H1 (cell line): ENCODE results near the gene LCN10. TPM values are rescaled to one million over a fixed set of nuclear protein-coding genes. Genes with fewer than 3 reads are reported as not detected.

ENCODE experiments used
- CTCF ChIA-PET: fragments of 300-600 bp; sonication (Branson Sonifier 250); formaldehyde crosslinking; loops from one replicate; lab custom pipeline; 2021; ENCODE audit not compliant: partially characterized antibody; lab: Charles Lee
- POLR2A ChIA-PET: fragments of 300-600 bp; sonication (Branson Sonifier 250); formaldehyde crosslinking; loops from one replicate; lab custom pipeline; 2021; ENCODE audit warnings: inconsistent platforms; ENCODE audit not compliant: partially characterized antibody; lab: Charles Lee
- DNase-seq, 2 experiments: peaks; one replicate each; pipeline versions ENCODE4 v3.0.0 to v3.0.0-alpha.2; 2010 to 2022; ENCODE audit warnings: low spot score in 2 of 2, low read depth in 1 of 2, mixed read lengths in 1 of 2
- FAIRE-seq: peaks from 2 replicates; lab custom pipeline; 2011; peaks lifted over from hg19 to GRCh38; lab: Jason Lieb, UNC
- H2AFZ ChIP-seq: 2 replicates; pipeline ENCODE4 v1.8.1; 2012; ENCODE audit warnings: low read length, inconsistent platforms
- H2AK5ac ChIP-seq: 2 replicates; pipeline ENCODE4 v1.6.1; 2013; ENCODE audit warnings: low read depth, low read length
- H2BK120ac ChIP-seq: replicated peaks from 2 replicates; pipeline ENCODE3; 2013; ENCODE audit warnings: low read depth, low read length, inconsistent platforms
- H2BK12ac ChIP-seq: 2 replicates; pipeline ENCODE4 v1.6.1; 2013; ENCODE audit warnings: low read depth, low read length
- H2BK15ac ChIP-seq: 2 replicates; pipeline ENCODE4 v1.6.1; 2013; ENCODE audit warnings: low read length
- H2BK20ac ChIP-seq: 2 replicates; pipeline ENCODE4 v1.6.1; 2013; ENCODE audit warnings: low read length
- H2BK5ac ChIP-seq: 2 replicates; pipeline ENCODE4 v1.6.1; 2013; ENCODE audit warnings: low read depth, low read length
- H3K14ac ChIP-seq: 2 replicates; pipeline ENCODE4 v1.6.1; 2013; ENCODE audit warnings: inconsistent platforms; ENCODE audit not compliant: insufficient read length
- H3K18ac ChIP-seq: 2 replicates; pipeline ENCODE4 v1.6.1; 2013; ENCODE audit warnings: low read length; ENCODE audit errors: extremely low read depth
- H3K23ac ChIP-seq: 2 replicates; pipeline ENCODE4 v1.6.1; 2013; ENCODE audit warnings: inconsistent platforms; ENCODE audit not compliant: insufficient read length
- H3K23me2 ChIP-seq: 2 replicates; pipeline ENCODE4 v1.6.1; 2013; ENCODE audit warnings: low read depth, low read length
- H3K27ac ChIP-seq: 2 replicates; pipeline ENCODE4 v1.6.1; 2011; ENCODE audit warnings: low read depth, low read length, inconsistent platforms
- H3K27me3 ChIP-seq, 4 experiments: replicated peaks in 1 of 4; 1 replicate in 1 of 4; 2 replicates in 3 of 4; pipeline versions ENCODE4 v1.6.1 to v1.8.1; 2011 to 2013; ENCODE audit warnings: low read length in 3 of 4, mild to moderate bottlenecking in 3 of 4, inconsistent platforms in 2 of 4, mixed read lengths in 2 of 4, moderate library complexity in 1 of 4; ENCODE audit not compliant: control insufficient read depth in 3 of 4, insufficient read depth in 3 of 4; ENCODE audit errors: extremely low read depth in 1 of 4
- H3K36me3 ChIP-seq, 4 experiments: 2 replicates each; pipeline versions ENCODE4 v1.6.1 to v1.8.1; 2011 to 2013; ENCODE audit warnings: mild to moderate bottlenecking in 4 of 4, low read length in 3 of 4, moderate library complexity in 2 of 4, control low read depth in 1 of 4, inconsistent platforms in 1 of 4; ENCODE audit not compliant: insufficient read depth in 4 of 4, control insufficient read depth in 2 of 4
- H3K4ac ChIP-seq: replicated peaks from 2 replicates; pipeline ENCODE3; 2013; ENCODE audit warnings: low read length, low read depth, mixed read lengths, inconsistent platforms; ENCODE audit not compliant: insufficient read length
- H3K4me1 ChIP-seq, 4 experiments: replicated peaks in 1 of 4; 1 replicate in 1 of 4; 2 replicates in 3 of 4; pipeline versions ENCODE4 v1.6.1 to v1.8.1; 2011 to 2013; ENCODE audit warnings: low read length in 3 of 4, inconsistent platforms in 2 of 4, mixed read lengths in 1 of 4; ENCODE audit not compliant: insufficient read depth in 4 of 4, control insufficient read depth in 3 of 4
- H3K4me2 ChIP-seq, 2 experiments: 2 replicates each; pipeline versions ENCODE4 v1.6.1 to v1.8.1; 2011 to 2013; ENCODE audit warnings: low read depth in 2 of 2, low read length in 2 of 2, control low read depth in 1 of 2, inconsistent platforms in 1 of 2, mild to moderate bottlenecking in 1 of 2; ENCODE audit not compliant: insufficient read depth in 1 of 2
- H3K4me3 ChIP-seq, 4 experiments: fragments of 200-600, 300-600 bp in 1 of 4; sonication (generic), shearing (Covaris generic), sonication (Bioruptor Twin) in 1 of 4; 2 replicates each; pipeline versions ENCODE4 v1.5.1 to v1.8.1; 2011 to 2016; ENCODE audit warnings: low read length in 4 of 4, low read depth in 3 of 4, control low read depth in 2 of 4, inconsistent platforms in 2 of 4, mild to moderate bottlenecking in 2 of 4, mixed read lengths in 1 of 4, moderate library complexity in 1 of 4; ENCODE audit not compliant: insufficient read depth in 2 of 4; ENCODE audit errors: extremely low read depth in 1 of 4
- H3K56ac ChIP-seq: replicated peaks from 2 replicates; pipeline ENCODE3; 2013; ENCODE audit warnings: low read depth, mild to moderate bottlenecking, mixed read lengths, low read length, inconsistent platforms; ENCODE audit not compliant: insufficient read length
- H3K79me1 ChIP-seq: 2 replicates; pipeline ENCODE4 v1.6.1; 2013; ENCODE audit warnings: low read depth, low read length, control low read depth
- H3K79me2 ChIP-seq, 2 experiments: 2 replicates each; pipeline versions ENCODE4 v1.6.1 to v1.8.1; 2012 to 2013; ENCODE audit warnings: low read length in 2 of 2, mild to moderate bottlenecking in 2 of 2, inconsistent platforms in 1 of 2; ENCODE audit not compliant: insufficient read depth in 2 of 2, control insufficient read depth in 1 of 2
- H3K9ac ChIP-seq, 4 experiments: replicated peaks in 1 of 4; 1 replicate in 1 of 4; 2 replicates in 3 of 4; pipeline versions ENCODE4 v1.6.1 to v1.8.1; 2011 to 2013; ENCODE audit warnings: low read depth in 3 of 4, low read length in 3 of 4, control low read depth in 2 of 4, mild to moderate bottlenecking in 2 of 4, moderate library complexity in 2 of 4, inconsistent platforms in 1 of 4; ENCODE audit errors: extremely low read depth in 1 of 4
- H3K9me3 ChIP-seq, 2 experiments: 2 replicates each; pipeline versions ENCODE4 v1.6.1 to v1.8.1; 2012 to 2013; ENCODE audit warnings: mild to moderate bottlenecking in 2 of 2, moderate library complexity in 2 of 2, control low read depth in 1 of 2, inconsistent platforms in 1 of 2, low read depth in 1 of 2, low read length in 1 of 2, mixed read lengths in 1 of 2; ENCODE audit not compliant: insufficient read depth in 2 of 2
- H4K20me1 ChIP-seq, 2 experiments: replicated peaks in 1 of 2; 2 replicates each; pipeline versions ENCODE3 to v1.8.1; 2011 to 2013; ENCODE audit warnings: inconsistent platforms in 2 of 2, low read length in 2 of 2, mild to moderate bottlenecking in 1 of 2; ENCODE audit not compliant: insufficient read depth in 2 of 2, control insufficient read depth in 1 of 2
- H4K5ac ChIP-seq: 2 replicates; pipeline ENCODE4 v1.6.1; 2013; ENCODE audit warnings: low read length, low read depth, mixed read lengths, inconsistent platforms; ENCODE audit not compliant: insufficient read length
- H4K8ac ChIP-seq: 2 replicates; pipeline ENCODE4 v1.8.0; 2013; ENCODE audit warnings: mild to moderate bottlenecking, moderate library complexity, low read length, inconsistent platforms; ENCODE audit not compliant: insufficient read depth; ENCODE audit errors: extremely low read depth
- H4K91ac ChIP-seq: replicated peaks from 2 replicates; pipeline ENCODE3; 2013; ENCODE audit warnings: low read length, mixed read lengths, inconsistent platforms; ENCODE audit not compliant: insufficient read length
- BCL11A ChIP-seq, 2 experiments: IDR thresholded peaks; one replicate each; pipeline ENCODE4 v1.6.1; 2011; ENCODE audit warnings: low read depth in 2 of 2, low read length in 2 of 2, mild to moderate bottlenecking in 2 of 2
- CHD1 ChIP-seq: IDR thresholded peaks from 2 replicates; pipeline ENCODE4 v1.6.1; 2012; ENCODE audit warnings: low read depth, low read length, improper control_type of control experiment
- EGR1 ChIP-seq: IDR thresholded peaks from 2 replicates; pipeline ENCODE4 v1.6.1; 2011; ENCODE audit warnings: low read depth, low read length, borderline replicate concordance
- FOSL1 ChIP-seq: IDR thresholded peaks from 2 replicates; pipeline ENCODE4 v1.6.1; 2011; ENCODE audit warnings: mild to moderate bottlenecking, low read depth, low read length, moderate library complexity; ENCODE audit not compliant: insufficient read depth
- HDAC6 ChIP-seq: IDR thresholded peaks from one replicate; pipeline ENCODE4 v1.7.1; 2012; ENCODE audit warnings: low read depth, mild to moderate bottlenecking, inconsistent platforms, low read length, moderate library complexity
- POLR2A ChIP-seq, 2 experiments: IDR thresholded peaks; 1 replicate in 1 of 2; 2 replicates in 1 of 2; pipeline ENCODE4 v1.6.1; 2011; ENCODE audit warnings: low read depth in 2 of 2, low read length in 2 of 2, mild to moderate bottlenecking in 2 of 2; ENCODE audit errors: control extremely low read depth in 1 of 2
- RAD21 ChIP-seq, 2 experiments: IDR thresholded peaks in 1 of 2; conservative IDR thresholded peaks in 1 of 2; 2 replicates each; pipeline ENCODE4 v1.6.1; 2011; ENCODE audit warnings: low read depth in 2 of 2, low read length in 2 of 2, improper control_type of control experiment in 1 of 2, inconsistent platforms in 1 of 2, mild to moderate bottlenecking in 1 of 2, moderate library complexity in 1 of 2
- SAP30 ChIP-seq: fragments of 300-600 bp; sonication (generic); IDR thresholded peaks from 2 replicates; pipeline ENCODE4 v1.7.1; 2012; ENCODE audit warnings: low read length, moderate library complexity, mild to moderate bottlenecking, inconsistent platforms; ENCODE audit not compliant: insufficient read depth, insufficient replicate concordance
- SP4 ChIP-seq: IDR thresholded peaks from 2 replicates; pipeline ENCODE4 v1.6.1; 2012; ENCODE audit warnings: low read length, inconsistent platforms
- WGBS, 2 experiments: shearing (Covaris generic) in 1 of 2; methylation state at CpG; one replicate each; pipeline versions ENCODE4 v1.1.6 to v1.1.7; 2013 to 2015; ENCODE audit warnings: low lambda C conversion rate in 2 of 2, mixed read lengths in 2 of 2, inconsistent platforms in 1 of 2, low coverage in 1 of 2, missing lambda C conversion rate in 1 of 2; ENCODE audit not compliant: insufficient replicate concordance in 2 of 2, insufficient coverage in 1 of 2, insufficient read length in 1 of 2; ENCODE audit errors: extremely low coverage in 1 of 2, missing lambda C conversion rate in 1 of 2; 5-methylcytosine and 5-hydroxymethylcytosine counted together
- polyA plus RNA-seq, 7 experiments: library from polyadenylated mRNA; depleted of rRNA in 3 of 7; stranded (reverse) in 5 of 7; unstranded in 2 of 7; fragments of >200 nt in 5 of 7; fragments of 200-250 nt in 2 of 7; gene quantifications; 1 replicate in 5 of 7; 2 replicates in 1 of 7; 4 replicates in 1 of 7; pipeline versions ENCODE4 v1.2.1 to v1.2.3, GENCODE V29; 2011 to 2013; ENCODE audit warnings: missing spikeins in 2 of 7, mixed read lengths in 2 of 7
- total RNA-seq: library from RNA; stranded (reverse); fragmentation: NEBNext Ultra II Directional; extraction: Animal tissue kit (Norgen Biotek cat#: 25700); gene quantifications from 2 replicates; pipeline ENCODE4 v1.2.1, GENCODE V29; 2021

Gene LCN10
- total and polyA plus RNA-seq, 2 of the 8 experiments (the other 6 are each of a cell fraction or from before 2014, with no cell fraction given) = 2.6 to 2.8 TPM

DNA sequence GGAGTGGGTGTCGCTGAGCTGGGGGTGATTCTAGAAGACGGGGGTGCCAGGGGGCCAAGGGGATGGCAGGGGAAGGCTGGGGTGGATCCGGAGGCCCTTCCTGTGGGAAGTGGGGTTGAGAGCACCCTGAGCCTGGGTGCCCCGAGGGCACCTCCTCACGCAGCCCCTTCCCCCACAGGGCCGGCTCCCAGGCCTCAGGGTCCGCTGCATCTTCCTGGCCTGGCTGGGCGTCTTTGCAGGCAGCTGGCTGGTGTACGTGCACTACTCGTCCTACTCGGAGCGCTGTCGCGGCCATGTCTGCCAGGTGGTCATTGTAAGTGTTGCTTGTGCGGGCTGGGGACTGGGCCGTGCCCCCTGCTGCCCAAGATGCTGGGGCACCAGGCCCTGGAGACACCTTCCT is 25.3 kb downstream of the LCN10 start:
- Histone ChIP-seq H3K56ac (no peak overlapping the region), H4K20me1 (peaks cover 22 to 31% of the 10 kb centered on the region in 2 experiments), H3K4me3 (no peak overlapping the region), H2AFZ (no peak overlapping the region), H3K4me2 (no peak overlapping the region), H2BK120ac (no peak overlapping the region), H3K27ac (no peak overlapping the region), H2AK5ac (no peak overlapping the region), H3K79me1 (peaks cover 21% of the 10 kb centered on the region), H3K14ac (no peak overlapping the region), H3K9me3 (no peaks in the 10 kb centered on the region), H3K18ac (no peak overlapping the region), H4K91ac (no peak overlapping the region), H2BK15ac (no peak overlapping the region), H3K9ac (no peak overlapping the region), H3K79me2 (peaks cover 0 to 11% of the 10 kb centered on the region in 2 experiments; a peak in 1 of 4 replicates), H3K36me3 (peaks cover 0 to 8% (median 1%) of the 10 kb centered on the region in 4 experiments; a peak in 2 of 8 replicates), H3K23me2 (peaks cover 3% of the 10 kb centered on the region; the same call in 1 of the 2 replicates), H3K4ac (no peak overlapping the region), H2BK20ac (no peak overlapping the region), H3K27me3 (no peaks in the 10 kb centered on the region), H3K23ac (no peak overlapping the region), H4K8ac (peak overlapping the region; percentile 51; the same call in 1 of the 2 replicates), H4K5ac (no peak overlapping the region), H3K4me1 (peaks cover 0 to 15% (median 8%) of the 10 kb centered on the region in 4 experiments; a peak in 5 of 7 replicates), H2BK5ac (no peak overlapping the region), H2BK12ac (no peak overlapping the region)
- WGBS, 2 experiments = 79% methylated on average over 6 of the region's 16 CpGs; no CpG with 5 or more reads in 1 of the 2 experiments
- FAIRE-seq (no peak), DNase-seq (no peak)
- POLR2A ChIA-PET = interaction anchor here (11.2 kb wide), 1 partner anchor 14 kb away, joined by 223 read pairs; no protein-coding TSS in a partner anchor
- CTCF ChIA-PET = interaction anchor here (1.3 to 9.2 kb wide), 2 partner anchors 11 to 40 kb away, joined by 3 to 62 read pairs; partner anchors contain the start of gene LCN8
- TF ChIP-seq BCL11A (IDR thresholded peaks at IDR 0.05; ENCODE audit: low read depth in 2 of 2, low read length in 2 of 2) = no peak
- no peak for TF ChIP-seq FOSL1
- no peak for TF ChIP-seq SAP30
- no peak for TF ChIP-seq EGR1
- no peak for TF ChIP-seq HDAC6
- no peak for TF ChIP-seq SP4
- no peak for TF ChIP-seq CHD1
- TF ChIP-seq RAD21 (IDR thresholded peaks at IDR 0.05 in 1 of 2, conservative IDR thresholded peaks at IDR 0.05 in 1 of 2; ENCODE audit: low read depth in 2 of 2, low read length in 2 of 2) = no peak
- no peak for TF ChIP-seq POLR2A (IDR thresholded peaks at IDR 0.05; ENCODE audit: control extremely low read depth in 1 of 2, low read depth in 2 of 2, low read length in 2 of 2)
